Lower leg skin (tissue), 3 donors: ENCODE measurements around the gene NUAK1.

Source experiments
- CTCF ChIP-seq, 3 donors: fragments of 450-650 bp; IDR thresholded peaks; one replicate each; pipeline ENCODE4 v1.5.1; 2016; ENCODE audit warnings: antibody characterized with exemption in 3 of 3, mild to moderate bottlenecking in 3 of 3, moderate library complexity in 2 of 3
- POLR2A ChIP-seq, 2 donors: fragments of 450-650 bp; IDR thresholded peaks; one replicate each; pipeline ENCODE4 v1.6.1; 2016 to 2017; ENCODE audit warnings: antibody characterized with exemption in 2 of 2, mild to moderate bottlenecking in 1 of 2, moderate library complexity in 1 of 2

- no peak for TF ChIP-seq CTCF (IDR thresholded peaks at IDR 0.05)
- TF ChIP-seq POLR2A (IDR thresholded peaks at IDR 0.05), result no peak
These were observed 13.6 kb upstream of the NUAK1 start for GRCh38 chr12:106152334-106152733.
